ENCODE data around the gene SLC39A2.

DNA sequence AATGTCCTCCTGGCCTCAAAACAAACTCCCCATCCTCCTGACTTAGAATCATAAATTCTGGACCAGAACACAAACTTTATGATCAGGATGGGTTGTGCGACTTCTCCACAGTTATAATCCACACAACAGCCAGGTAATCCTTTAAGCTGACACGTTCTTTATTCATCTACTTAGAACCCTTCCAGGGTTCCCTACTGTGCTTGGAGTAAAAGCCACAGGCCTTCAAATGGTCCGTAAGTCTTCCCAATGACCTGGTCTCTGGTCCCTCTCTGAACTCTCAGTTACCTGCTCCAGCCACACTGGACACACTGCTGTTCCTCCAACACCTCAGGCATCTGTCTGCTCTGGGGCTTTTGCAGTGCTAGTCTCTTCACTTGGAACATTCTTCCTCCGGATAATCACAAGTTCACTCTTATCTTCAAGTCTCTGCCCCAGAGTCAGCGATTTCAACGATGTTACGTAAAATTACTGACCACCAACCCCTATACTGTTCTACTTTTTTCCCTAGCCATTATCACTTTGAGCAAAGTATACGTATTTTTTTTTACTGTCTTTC, 41.4 kb downstream of the SLC39A2 start:
- TF ChIP-seq, protein P1, sequence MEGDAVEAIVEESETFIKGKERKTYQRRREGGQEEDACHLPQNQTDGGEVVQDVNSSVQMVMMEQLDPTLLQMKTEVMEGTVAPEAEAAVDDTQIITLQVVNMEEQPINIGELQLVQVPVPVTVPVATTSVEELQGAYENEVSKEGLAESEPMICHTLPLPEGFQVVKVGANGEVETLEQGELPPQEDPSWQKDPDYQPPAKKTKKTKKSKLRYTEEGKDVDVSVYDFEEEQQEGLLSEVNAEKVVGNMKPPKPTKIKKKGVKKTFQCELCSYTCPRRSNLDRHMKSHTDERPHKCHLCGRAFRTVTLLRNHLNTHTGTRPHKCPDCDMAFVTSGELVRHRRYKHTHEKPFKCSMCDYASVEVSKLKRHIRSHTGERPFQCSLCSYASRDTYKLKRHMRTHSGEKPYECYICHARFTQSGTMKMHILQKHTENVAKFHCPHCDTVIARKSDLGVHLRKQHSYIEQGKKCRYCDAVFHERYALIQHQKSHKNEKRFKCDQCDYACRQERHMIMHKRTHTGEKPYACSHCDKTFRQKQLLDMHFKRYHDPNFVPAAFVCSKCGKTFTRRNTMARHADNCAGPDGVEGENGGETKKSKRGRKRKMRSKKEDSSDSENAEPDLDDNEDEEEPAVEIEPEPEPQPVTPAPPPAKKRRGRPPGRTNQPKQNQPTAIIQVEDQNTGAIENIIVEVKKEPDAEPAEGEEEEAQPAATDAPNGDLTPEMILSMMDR (IDR thresholded peaks at IDR 0.05; ENCODE audit: low read depth, low read length, missing input control) = no peak
- no peak for TF ChIP-seq RAD21 (IDR thresholded peaks at IDR 0.05)
- TF ChIP-seq, protein P2, sequence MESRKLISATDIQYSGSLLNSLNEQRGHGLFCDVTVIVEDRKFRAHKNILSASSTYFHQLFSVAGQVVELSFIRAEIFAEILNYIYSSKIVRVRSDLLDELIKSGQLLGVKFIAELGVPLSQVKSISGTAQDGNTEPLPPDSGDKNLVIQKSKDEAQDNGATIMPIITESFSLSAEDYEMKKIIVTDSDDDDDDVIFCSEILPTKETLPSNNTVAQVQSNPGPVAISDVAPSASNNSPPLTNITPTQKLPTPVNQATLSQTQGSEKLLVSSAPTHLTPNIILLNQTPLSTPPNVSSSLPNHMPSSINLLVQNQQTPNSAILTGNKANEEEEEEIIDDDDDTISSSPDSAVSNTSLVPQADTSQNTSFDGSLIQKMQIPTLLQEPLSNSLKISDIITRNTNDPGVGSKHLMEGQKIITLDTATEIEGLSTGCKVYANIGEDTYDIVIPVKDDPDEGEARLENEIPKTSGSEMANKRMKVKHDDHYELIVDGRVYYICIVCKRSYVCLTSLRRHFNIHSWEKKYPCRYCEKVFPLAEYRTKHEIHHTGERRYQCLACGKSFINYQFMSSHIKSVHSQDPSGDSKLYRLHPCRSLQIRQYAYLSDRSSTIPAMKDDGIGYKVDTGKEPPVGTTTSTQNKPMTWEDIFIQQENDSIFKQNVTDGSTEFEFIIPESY (IDR thresholded peaks at IDR 0.05) = no peak

Data from liver (tissue), 3 donors.